ENCODE results near the gene PRKAG2.
A peak's percentile ranks its signal among the peaks of the same experiment; 100 is the strongest.
"Not testable (repeated sequence)": the region's sequence is repeated elsewhere in the genome, so short reads cannot be mapped to it uniquely, and the experiment has no call there.

Gene PRKAG2

DNA sequence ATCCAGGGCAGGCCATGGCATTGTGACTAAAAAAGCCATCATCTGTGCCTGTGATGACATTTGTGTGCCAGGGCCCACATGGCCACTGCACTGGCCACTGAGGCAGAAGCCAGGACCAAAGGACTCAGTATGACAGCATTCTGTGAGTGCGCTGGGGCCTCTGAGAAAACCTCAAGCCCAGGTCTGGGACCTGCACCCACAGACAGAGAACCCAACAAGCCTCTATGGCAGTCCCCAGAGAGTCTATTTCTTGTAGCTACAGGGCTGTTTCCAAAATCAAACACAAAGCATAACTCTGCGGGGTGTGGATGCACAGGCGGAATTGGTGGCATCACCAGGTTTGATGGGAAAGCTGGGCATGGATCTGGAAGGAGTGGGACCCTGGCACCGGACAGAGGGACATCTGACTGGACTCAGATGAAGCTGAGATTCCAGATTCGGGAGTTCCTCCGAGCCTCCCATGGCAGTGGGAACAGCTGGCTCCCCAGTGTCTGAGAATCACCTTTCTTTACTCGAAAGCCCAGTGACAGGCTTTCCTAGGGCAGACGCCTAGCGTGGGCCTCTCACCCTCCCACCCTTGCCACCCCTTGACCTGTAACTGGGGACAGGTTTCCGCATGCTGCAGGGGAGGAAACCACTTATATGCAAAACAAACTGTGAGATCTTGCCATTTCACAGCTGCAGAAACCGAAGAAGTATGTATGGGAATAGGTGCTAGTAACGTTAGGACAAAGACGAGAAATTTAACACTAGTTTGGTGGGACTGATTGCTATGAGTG lies 286.7 kb downstream of the PRKAG2 start:
- no peak for DNase-seq (ENCODE audit: low spot score)

DNA sequence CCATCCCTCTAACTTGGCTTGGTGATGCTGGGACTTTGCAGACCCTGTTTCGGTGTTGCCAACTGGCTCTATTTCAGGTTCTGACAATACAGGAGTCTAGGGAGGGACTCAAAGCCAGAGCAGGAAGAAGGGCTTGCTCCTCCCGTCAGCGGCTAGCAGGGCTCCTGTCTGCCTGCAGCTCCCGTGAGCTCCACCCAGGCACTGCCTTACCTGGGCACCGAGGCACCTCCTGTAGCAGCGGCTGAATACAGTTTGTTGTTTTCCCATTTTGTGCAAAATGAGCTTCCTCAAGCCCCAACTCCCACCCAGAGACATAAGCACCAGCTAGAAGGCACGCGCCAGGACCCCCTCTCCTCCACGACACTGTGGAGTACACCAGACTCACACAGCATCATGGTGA lies 287.9 kb downstream of the PRKAG2 start:
- no peak for DNase-seq (ENCODE audit: low spot score)

DNA sequence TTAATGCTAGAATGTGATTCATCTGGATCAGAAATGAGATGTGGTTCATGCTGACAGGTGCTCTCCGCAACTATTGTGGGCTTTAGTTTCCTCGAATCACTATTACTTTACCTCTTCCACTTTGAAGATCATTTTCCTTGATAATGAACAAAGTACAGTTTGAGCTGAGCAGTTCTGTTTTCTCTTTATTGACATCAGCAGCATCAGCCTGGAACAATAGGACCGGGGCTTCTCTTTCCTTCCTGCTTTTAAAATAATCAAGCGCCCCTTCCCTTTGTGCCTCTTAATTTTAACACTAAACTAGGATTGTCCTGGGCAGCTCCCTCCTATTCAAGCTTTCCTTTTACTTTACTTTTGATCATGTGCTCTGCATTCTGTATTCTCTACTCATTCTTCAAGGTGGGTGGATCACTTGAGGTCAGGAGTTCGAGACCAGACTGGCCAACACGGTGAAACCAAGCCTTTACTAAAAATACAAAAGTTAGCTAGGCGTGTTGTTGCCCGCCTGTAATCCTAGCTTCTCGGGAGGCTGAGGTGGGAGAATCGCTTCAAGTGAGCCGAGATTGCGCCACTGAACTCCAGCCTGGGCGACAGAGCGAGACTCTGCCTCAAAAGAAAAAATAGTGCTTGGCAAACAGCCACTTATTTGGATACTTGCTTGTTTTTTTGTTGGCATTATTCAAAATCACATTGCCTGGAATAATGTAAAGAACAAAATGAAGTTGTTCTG lies 290.2 kb downstream of the PRKAG2 start:
- no peak for DNase-seq (ENCODE audit: low spot score)

DNA sequence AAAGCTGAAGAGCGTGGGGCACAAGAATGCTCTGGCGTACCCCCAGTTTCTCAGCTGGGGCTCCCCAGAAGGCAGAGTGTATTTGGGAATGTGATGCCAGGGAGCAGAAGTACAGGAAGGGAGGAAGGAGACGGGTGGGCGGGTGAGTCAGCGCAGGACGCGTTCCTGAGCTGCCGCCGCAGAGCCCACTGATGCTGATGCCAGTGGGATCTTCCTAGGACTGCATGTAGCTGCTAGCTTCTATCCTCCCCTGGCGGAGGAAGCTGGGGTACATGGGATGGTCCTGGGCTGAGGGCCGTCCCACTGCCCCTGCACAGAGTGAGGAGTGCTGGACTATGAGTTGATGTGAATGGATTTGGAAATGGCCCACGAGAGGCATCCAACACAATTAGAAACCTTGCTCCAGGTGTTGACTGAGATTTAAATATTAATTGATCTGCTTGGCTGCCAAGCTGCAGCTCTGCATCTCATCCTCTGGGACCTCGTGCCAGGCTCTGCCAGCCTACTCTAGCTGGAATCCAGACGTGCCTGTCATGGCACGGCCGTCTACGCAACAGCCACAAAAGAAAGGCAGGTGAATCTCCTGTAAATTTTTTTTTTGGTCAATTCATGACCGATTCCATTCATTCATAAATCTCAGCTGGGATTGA lies 291.0 kb downstream of the PRKAG2 start:
- DNase-seq (ENCODE audit: low spot score), result no peak

DNA sequence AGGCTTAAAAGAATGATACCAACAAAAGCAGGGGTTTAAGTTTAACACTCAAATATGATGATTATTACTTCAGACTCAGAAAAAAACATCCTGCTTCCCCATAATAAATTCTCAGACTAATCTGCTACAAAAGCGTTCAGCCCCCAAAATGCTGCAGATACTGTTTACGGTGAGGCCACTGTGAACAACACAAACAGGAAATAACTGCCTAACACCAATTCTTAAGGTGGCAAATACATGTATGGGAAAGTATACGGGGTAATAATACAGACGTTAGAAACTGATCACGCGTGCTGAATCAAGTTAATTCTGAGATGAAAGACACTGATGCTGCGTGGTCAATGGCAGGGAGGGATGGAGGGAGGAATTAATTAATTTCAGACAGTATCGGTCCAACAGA lies 295.2 kb downstream of the PRKAG2 start:
- DNase-seq (ENCODE audit: low spot score), result no peak

DNA sequence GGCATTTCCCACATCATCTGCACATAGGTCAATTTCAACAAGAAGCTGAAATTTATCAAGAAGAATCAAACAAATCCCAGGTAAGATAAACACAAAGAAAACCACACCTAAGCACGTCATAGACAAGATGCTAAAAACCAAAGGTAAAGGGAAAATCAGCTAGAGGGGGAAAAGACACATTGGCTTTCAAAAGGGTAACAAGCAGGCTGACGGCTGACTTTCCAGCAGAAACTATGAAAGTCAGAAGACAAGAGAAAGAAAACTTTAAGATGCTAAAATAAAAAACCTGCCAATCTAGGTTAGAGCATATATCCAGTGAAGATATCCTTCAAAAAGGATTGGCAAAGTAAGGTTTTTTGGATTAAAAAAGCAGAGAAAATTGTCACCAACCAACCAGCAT lies 297.3 kb downstream of the PRKAG2 start:
- no peak for DNase-seq (ENCODE audit: low spot score)

DNA sequence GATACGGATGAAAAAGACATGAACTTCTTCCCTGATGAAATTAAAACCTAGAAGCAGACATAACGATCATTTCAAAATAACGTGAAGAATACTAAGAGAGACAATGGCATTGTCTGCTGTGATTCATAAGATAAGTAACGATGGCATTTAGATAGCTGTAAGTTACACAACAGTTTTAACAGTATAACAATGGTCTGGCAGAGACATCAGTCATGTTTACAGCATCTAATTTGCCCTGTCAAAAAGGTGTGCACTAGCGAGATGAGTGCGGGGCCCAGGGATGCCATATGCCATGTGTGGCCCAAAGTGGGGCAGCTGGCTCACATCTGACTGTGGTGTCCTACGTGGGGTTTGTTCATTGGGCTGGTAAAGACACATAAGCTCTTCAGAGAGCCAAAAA lies 301.5 kb downstream of the PRKAG2 start:
- DNase-seq (ENCODE audit: low spot score), result no peak

DNA sequence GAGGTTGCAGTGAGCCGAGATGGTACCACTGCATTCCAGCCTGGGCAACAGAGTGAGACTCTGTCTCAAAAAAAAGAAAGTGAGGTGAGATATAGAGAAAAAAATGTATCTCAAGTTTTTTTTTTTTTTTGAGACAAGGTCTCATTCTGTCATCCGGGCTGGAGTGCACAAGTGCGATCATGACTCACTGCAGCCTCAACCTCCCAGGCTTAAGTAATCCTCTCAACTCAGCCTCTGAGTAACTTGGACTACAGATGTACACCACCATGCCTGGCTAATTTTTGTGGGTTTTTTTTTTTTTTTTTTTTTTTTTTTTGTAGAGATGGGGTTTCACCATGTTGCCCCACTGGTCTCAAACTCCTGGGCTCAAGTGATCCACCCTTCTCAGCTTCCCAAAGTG lies 303.9 kb downstream of the PRKAG2 start:
- DNase-seq (ENCODE audit: low spot score), result not testable (repeated sequence)

DNA sequence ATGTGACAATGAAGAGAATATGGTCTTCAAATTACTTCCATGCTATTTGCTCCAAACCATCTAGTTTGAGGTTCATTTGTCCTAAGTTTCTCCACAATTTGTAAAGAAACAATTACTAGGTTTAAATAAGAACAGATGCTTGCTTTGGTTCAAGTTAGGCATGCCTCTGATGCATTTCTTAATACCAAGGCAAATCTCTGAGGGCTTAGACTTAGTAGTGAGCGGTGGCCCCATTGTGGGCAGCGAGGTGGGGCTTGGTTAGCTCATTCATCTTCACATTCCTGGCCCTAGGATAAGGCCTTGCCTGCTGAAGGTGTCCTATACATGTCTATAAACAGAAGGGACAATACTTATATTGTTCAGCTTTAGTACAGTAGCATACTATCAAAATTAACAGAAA lies 304.8 kb downstream of the PRKAG2 start:
- DNase-seq (ENCODE audit: low spot score), result no peak

DNA sequence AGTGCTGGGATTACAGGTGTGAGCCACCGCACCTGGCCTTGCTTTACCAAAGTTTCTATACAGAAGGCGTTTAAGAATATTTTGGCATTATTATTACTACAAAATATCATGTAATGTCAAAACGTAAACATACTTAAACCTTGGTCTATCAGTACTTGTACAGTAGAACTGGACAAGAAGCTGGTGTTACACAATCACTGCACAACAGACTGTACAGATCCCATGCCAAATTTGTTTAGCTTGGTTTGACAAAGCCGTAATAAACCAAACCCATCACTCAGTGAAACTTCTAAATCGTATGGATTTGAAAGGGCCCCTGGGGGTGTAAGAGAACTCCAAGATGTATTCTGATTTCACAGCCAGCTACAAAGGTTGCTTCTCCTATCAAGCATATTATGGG lies 305.4 kb downstream of the PRKAG2 start:
- DNase-seq (ENCODE audit: low spot score), result no peak

DNA sequence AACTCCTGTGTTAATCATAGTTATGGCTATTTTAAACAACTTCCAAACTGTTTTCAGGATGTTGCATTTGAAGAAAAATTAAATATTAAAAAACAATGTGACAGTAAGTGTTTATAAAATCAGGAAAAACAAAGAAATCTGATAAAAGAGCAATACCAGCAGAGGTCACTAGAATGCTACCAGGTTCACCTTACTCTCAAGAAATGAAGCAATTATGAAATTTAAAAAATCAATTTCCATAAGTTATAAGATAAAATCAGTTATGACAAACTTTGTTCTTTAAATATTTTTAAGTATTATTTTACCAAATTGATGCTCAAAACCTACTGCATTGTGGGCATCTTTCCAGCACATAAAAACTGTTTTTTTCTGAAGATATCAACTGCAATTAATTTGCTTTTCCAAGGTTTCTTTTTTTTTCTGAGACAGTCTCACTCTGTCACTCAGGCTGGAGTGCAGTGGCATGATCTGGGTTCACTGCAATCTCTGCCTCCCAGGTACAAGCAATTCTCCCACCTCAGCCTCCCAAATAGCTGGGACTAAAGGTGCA lies 306.5 kb downstream of the PRKAG2 start:
- no peak for DNase-seq (ENCODE audit: low spot score)

DNA sequence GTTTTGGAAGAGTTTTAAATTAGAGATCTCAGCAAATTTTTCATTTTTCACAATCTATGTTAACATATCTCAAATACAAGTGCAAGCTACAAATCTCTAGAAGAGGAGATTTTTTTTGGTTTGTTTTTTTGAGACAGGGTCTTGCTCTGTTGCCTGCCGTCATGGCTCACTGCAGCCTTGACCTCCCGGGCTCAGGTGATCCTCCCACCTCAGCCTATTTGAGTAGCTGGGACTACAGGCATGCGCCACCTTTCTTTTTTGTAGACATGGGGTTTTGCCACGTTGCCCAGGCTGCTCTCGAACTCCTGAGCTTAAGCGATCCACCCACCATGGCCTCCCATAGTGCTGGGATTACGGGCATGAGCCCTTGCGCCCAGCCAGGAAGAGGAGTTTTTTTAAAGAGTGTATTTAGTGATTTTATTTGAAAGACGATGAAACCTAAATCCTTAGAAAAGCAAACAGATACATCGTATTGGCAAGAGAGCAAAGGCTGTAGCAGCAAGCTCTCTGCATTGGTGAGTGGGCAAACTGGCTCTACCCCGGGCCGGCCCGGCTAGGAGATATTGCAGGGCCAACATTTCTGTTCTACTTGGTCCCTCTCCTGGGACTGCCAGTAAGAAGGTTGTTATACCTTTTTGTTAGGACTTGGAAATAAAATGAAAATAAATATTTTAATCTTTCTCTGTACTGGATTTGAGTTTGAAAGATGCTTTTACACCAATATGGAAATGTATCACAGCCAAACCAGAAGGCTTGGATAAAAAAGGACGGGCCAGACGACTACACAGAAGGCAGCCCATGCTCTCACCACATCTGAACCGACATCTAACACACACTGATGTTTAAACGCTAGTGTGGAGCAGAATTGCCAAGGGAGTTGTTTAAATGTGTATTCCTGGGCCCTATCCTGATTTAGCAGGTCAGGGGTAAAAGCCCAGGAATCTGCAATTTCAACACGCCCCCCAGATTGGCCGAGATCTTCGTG lies 307.7 kb downstream of the PRKAG2 start:
- DNase-seq (ENCODE audit: low spot score), result no peak

DNA sequence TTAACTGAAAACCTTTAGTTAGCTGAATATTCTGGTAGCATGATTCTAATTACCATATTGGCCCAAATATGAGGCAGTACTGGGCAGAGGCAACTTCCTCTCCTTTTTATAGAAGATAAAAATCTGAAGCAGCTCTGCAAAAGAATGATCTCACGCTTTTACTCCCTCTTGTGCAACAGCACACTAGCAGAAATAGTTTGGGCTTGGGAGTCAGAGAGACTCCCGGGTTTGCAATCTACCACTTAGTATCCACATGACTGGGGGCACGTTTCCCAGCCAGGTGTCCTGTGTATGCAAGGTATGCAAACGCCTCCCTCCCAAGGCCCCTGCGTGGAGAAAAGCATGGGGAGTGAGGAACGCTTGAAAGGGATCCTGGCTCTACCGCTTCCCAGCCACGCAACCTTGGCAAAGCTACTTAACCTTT lies 310.0 kb downstream of the PRKAG2 start:
- no peak for DNase-seq (ENCODE audit: low spot score)

DNA sequence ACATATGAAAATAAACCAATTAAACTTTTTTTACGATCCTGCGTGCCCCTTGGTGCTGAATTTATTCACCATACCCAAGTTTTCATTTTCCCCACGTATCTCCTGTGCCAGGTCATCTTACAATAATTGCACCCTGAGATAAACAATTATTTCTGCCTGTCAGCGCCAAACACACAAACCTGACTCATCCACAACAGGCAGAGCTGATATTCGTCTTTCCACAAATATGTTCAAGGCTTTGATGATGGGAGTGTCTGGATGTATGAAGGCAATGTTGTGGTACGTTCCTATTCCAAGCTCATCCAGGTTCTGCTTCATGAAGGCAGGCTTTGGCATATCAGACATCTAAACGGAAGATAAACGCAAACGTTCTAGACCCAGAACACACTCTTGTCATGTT lies 311.4 kb downstream of the PRKAG2 start:
- DNase-seq (ENCODE audit: low spot score), result no peak

DNA sequence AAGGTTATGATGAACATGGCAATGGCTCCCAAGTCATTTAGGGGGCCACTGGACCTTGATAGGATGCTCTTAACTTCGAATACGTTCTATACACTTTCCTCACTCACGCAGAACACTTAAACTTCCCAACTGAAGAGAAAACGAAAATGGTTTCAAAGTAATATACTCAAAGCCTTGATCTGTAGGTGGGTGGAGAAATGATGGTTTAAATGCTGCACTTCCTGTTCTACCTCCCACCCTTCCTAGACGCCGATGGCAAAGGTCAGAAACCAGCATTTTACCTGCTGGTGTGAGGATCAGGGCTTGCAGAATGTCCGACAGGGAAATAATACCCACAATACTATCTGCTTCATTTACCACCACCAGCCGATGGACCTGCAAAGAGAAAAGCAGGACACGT lies 316.7 kb downstream of the PRKAG2 start:
- DNase-seq (ENCODE audit: low spot score), result no peak

DNA sequence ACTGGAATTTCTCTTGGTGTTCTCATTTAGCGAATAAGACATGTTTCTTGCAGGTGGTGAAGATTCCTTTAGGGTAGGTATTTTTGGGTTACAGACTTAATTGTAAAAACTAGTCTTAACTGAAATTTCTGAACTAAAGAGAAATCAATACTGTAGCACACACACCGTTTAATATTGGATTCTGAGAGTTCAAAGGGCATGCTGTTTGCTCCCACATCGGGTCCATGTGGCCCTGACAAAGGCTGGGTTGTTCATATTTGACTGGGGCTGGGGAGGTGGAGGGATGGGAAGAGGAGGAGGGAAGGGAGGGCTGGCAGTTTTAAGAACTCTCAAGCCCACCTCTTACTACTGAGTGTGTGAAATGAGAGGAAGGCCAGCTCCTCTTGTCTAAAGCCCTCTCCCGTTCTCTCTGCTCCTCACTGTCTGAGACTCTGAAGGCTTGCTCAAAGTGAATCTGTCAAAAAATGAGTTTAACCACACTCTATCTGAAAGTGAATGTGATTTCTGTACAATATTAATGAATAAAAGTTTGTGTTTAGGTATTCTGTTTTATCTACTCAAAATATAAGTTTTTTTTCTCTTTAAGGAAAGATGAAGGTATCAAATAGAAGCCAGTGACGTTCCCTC lies 317.2 kb downstream of the PRKAG2 start:
- DNase-seq (ENCODE audit: low spot score), result no peak

DNA sequence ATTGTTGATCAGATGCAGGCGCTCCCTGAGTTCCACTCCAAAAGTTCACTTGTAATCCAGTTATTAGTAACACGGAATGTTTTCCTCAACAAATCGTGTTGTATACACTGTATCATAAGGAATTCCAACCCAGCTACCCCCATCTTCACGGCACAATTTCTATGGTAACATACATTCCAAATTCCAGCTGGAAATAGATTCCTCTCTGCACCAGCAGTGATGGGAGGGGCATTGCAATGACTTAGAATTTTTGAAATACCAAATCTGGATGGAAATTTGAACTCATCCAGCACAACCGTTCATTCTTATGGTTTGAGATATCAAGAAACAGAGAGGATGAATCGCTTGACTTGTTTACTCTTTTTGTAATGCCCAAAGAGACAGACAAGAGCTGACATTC lies 318.3 kb downstream of the PRKAG2 start:
- DNase-seq (ENCODE audit: low spot score), result no peak

DNA sequence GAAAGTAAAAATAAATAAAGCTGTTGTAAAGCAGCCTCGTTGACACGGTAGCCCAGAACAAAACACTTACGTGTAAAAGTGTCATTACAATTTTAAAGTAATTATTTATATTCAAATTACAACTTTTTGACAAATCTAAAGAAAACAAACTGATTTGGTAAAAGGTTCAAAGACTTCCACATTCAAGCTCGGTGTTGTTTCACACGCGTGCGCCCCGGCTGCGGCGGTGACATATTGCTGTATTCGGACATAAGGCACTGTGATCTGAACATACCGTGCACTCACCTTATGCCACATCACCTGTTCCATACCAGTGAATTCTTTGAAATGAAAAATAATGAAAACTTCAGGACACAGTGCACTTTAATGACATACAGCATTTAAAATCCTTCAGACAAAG lies 320.3 kb downstream of the PRKAG2 start:
- DNase-seq (ENCODE audit: low spot score), result no peak

DNA sequence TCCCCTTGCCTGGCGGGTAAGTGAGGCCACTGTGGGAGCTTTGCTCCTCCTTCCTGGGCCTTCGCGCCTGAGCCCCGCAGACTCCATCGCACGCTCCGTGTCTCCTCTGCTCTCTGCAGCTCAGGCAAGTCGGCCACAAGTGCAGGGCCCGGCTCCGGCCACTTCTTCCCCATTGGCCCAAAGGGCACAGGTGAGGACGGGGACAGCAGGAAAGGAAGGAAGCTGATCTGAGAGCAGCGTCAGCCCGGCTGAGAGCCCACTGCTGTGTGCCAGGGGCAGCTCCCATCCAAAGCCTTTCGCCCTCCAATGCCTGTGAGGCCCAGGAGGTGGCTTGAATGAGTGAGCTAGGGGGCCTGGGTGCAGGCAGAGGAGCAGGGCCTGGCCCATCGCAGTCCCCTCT lies 323.6 kb downstream of the PRKAG2 start:
- no peak for DNase-seq (ENCODE audit: low spot score)

DNA sequence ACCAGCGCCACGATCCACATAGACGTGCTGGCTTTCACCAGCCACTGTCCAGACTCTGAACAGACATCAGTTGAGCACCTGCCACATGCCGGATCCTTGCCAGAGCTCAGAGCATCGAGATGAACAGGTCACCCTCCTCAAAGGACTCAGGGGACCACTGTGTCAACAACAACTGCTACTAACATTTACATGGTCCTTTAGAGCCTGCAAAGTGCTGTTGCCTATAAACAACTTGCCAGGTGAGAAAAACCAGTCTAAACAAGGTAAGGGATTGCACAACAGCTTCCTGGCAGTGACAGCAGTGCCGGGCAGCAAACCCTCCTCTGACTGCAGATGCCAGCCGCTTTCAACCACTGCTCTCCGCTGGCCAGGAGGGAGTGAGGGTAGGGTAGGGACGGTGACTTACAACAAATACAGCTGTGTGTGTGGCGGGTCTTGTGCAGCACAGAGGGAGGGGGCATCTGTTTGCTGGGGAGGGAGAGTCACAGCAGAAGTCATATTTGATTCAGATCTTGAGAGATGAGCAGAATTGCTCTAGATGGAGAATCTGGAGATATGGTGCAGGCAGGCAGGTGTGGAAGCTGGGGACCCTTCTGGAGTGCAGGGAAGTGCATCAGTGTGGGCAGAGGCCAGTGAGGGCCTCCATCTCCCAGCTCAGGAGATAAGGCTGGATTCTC lies 324.4 kb downstream of the PRKAG2 start:
- DNase-seq (ENCODE audit: low spot score), result peak; percentile 60

DNA sequence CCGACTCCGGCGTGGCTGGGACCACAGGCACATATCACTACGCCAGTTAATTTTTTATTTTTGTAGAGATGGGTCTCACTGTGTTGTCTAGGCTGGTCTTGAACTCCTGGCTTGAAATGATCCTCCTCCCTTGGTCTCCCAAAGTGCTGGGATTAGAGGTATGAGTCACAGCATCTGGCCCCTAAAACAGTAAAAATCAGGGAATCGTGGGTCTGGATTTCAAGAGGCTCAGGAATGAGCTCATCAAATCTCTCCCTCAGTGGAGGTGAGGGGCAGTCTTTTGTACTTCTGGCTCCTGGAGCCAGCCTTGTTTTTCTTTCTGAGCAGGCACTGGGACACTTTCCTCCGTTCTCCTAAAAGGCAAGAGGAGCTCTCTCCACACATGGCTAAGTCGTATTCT lies 325.1 kb downstream of the PRKAG2 start:
- no peak for DNase-seq (ENCODE audit: low spot score)
